HG03342 (cell line): ENCODE results near the gene GHRHR.

Experiments
- ATAC-seq: cut with Tn5 transposase; IDR thresholded peaks from one replicate; pipeline ENCODE4 v1.9.1; 2021; ENCODE audit warnings: mild to moderate bottlenecking, moderate library complexity; ENCODE audit not compliant: unreplicated experiment

GHRHR gene

DNA sequence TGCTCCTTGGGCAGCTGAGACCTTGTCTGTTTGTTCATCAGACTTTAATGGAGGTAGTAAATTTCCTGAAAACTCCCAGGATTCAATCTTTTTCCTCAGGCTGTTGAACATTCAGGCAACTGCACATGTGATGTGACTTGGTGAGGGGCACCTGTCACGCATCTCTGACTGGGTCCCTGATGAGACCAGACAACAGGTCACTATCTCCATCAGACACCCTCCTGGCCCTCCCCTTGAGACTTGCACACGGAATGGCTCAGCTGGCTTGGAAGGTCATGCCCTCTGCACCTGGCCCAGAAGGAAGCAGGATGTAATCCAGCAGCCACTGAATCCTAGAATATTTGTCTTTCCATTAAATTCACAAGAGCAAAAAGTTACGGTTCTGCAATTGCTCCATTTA lies 36.2 kb upstream of the GHRHR start:
- no peak for ATAC-seq

DNA sequence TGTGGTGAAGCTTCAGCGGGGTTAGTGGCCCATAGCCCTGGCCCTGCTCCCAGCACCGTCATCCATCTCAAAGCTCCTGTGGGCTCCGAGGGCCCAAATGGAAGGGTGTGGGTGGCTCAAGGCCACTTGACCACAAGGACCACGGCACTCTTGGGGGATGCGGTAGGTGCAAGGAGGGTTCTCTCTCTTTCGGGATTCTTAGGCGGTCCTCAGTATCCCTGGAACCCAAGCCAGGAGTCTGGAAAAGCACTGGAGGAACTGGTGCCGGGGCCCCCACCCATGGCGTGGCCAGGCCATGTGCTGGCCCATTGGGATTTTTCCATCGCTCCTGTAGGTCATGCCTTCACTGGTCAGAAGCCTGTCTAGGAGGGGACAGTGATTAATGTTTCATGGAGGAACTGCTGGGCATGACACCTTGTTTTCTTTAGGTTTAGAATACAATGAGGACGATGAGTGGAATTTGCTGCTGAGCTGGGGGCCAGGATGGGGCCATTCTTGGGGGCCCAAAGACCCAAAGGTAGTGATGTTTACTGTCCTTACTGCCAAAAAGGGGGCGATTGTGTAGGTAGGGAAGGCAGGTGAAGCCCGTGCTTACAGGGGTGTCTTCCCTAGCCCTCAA lies 35.4 kb upstream of the GHRHR start:
- ATAC-seq, result no peak

DNA sequence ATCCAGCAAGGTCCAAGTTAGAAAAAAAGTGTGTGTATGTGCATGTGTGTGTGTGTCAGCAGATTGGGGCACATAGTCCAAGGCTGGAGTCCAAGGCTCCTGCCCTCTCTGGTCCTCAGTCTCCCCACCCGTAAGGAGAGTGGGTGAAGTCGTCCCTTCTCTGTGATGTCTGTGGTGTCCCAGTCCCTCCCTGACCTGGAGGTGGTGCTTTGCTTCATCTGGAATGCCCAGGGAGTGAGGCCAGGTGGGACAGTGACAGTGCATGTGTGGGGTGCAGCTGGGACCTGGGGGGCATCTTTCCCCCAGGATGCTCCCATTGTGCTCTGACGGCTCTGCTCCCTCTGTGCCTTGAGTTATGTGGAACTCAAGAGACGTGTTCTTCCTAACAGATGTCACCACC lies 34.1 kb upstream of the GHRHR start:
- no peak for ATAC-seq

DNA sequence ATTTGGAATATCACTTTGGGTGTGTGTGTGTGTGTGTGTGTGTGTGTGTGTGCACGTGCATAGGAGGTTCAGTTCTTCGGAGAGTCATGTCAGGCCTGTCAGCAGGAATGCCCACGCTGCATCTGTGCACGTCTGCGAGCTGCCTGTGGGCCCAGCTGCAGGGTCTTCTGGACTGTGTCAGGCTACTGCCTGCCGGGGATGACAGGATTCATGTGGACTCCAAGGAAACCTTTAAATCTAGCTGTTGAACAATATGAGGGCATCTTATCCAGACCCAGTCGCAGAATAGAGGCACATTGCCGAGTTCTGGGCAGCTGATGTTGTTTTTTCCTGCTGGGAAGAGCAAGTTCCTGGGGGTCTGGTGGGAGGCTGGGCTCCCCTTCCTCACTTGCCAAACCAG lies 33.1 kb upstream of the GHRHR start:
- ATAC-seq, result no peak

DNA sequence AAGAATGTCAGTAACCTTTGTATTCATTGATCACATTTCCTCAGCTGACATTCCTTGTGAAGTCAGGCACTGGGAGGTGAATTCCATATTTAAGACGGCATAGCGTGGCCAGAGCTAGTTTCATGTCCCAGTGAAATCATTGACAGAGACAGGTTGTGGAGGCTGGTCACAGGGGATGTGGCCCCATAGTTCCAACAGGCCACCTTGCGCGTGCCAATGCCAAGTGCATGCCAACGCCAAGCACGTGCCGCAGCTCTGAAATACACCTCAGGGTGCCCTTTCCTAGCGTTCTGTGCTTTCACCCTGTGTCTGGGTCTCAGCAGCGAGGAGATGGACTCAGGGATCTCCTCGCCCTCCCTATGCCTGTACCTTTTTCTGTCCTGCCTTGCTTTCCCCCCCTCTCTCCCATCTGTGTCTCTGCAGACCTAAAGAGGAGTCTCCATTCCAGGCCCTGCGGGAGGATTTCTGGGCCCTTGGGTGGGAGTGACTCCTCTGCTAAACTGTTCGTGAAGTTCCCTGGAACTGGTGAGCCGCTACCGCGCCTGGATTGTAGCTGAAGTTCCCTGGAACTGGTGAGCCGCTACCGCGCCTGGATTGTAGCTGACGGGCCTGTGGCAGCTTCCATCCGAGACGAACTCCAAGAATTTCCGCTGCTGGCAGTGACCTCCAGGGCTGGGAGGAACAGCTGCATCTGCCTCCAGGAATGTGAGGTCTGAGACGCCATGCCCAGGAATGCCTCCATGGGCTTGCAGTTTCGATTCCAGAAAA lies 32.4 kb upstream of the GHRHR start:
- no peak for ATAC-seq

- no peak for ATAC-seq
Measured at GRCh38 chr7:30931929-30932540, 31.7 kb upstream of the GHRHR start.

GRCh38 chr7:30932562-30932961 lies 31.2 kb upstream of the GHRHR start:
- no peak for ATAC-seq

GRCh38 chr7:30933124-30933974 lies 30.4 kb upstream of the GHRHR start:
- no peak for ATAC-seq

- ATAC-seq, result no peak
Measured at GRCh38 chr7:30934225-30934624, 29.5 kb upstream of the GHRHR start.

GRCh38 chr7:30934732-30935568 lies 28.8 kb upstream of the GHRHR start:
- ATAC-seq, result no peak

DNA sequence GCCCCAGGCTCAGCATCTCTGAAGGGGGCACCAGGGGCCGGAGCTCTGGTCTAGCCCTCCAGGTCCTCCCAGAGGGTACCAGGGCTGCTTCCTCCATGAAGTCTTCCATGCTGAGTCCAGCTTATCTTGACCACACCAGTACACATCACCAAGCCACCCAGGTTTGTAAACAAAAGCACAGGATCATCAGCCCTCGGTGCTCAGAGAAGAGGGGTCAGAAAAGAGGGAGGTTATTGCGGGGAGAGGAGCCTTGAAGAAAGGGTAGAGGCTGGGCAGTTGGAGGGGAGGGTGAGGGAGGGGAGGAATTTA lies 28.2 kb upstream of the GHRHR start:
- no peak for ATAC-seq

DNA sequence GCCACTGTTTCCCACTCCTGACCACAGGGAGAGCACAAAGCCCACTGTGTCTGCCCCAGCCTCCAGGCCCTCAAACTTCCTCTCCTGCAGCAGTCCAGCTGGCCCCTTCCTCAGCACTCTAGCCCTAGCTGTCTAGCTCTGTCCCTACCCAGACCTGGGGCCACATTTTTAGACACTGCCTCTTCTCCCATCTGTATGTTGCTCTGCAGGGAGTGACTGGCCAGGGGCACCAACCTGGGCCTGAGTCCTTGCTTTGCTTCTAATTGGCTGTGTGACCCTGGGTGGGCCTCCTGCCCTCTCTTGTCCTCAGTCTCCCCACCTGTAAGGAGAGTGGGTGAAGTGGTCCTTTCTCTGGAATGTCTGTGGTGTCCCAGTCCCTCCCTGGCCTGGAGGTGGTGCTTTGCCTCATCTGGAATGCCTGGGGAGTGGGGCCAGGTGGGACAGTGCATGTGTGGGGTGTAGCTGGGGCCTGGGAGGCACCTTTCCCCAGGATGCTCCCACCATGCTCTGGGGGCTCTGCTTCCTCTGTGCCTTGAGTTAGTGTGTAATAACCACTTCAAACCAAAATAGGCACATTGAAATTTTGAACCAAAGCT lies 27.0 kb upstream of the GHRHR start:
- ATAC-seq, result no peak

DNA sequence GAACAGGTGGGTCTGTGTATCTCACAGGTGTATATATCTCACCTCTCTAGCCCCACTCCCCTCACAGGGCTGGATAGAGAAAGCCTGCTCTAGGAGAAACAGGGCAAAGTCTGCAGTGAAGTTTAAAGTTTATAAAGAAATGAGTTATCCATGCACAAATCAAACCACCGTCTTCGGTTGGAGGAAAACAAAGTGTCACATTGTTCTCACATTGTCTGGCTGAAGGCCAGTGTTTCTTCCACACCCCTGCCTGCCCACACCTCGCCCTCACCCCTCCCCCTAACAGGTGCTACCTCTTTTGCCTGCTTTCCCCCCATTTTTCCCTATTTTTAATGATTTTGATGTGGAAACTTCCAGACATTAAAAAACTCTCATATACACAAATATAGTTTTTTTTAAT lies 26.3 kb upstream of the GHRHR start:
- no peak for ATAC-seq

DNA sequence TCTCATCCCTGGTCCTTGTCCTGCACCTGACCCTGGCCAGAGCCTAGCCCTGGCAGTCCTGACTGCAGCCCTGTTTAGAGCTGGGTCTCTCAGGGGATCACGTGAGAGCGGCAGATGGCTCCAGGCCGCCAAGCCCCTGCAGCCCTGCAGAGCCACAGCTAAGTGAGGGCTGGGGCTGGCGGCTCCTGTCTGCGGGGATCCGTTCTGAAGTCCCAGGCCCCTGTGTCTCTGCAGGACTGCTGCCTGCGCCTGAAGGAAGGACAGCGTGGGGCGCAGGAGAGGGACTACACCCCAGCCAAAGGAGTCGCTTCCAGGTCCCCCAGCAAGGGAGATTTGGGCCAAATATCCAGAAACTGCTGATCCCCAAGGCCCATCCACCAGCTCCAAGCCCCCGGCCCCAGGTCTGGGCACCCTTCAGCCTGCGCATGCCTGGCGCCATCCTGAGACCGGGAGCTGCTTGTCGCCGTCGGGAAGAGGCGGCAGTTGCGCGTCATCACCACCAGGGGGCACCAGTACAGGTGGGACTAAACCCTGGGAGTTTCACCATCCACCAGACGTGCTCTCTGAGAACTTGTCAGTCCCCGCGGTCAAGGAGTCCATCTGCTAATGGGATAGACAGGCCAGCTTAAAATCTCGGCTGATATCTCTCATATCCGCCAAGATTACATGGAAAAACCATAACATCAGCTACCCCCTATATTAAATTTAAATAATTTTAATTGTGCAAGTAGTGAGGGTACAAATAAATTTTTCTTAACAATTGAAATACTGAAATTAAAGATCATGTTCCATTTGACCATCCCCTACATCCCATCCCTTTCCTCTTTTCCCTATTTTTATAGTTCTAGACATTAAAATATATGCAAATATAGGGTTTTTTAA lies 25.1 kb upstream of the GHRHR start:
- peak; percentile 76 for ATAC-seq

- ATAC-seq, result no peak
Measured at GRCh38 chr7:30941582-30942323, 22.0 kb upstream of the GHRHR start.

DNA sequence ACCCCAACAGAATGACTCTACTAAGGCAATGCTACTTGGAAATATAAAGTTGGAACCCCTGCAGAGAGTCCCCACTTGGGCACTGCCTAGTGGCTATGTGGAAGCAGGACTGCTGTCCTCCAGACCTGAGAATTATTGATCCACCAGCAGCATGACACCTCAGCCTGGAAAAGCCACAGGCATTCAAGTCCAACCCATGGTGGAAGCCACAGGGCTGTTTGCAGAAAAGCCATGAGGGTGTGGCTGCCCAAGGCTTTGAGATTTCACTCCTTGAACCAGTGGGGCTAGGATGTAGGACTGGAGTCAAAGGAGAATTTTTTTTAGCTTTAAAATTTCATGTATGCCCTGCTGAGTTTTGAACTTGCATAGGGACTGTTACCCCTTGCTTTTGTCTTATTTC lies 13.6 kb upstream of the GHRHR start:
- ATAC-seq, result no peak

GRCh38 chr7:30954914-30955313 lies 8.8 kb upstream of the GHRHR start:
- no peak for ATAC-seq

GRCh38 chr7:30956704-30957103 lies 7.0 kb upstream of the GHRHR start:
- ATAC-seq, result no peak

DNA sequence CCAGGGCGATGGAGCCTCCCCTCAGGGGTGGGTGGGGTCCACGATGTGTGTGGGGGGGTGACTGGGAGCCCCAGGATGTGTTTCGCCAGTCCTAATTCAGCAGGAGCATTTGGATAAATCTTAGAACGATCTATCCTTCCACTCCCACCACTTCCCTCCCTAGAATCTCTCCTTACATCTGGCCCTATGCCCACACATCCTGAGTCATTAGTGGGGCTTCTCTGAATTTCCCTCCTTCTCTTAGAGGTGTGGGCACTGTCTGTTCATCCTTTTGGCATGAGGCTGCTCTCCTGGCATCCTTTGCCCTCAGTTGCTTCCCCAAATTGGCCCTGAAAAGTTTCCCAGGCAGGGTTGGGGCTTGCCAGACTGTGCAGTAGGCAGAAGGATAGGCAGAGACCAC lies 1.6 kb downstream of the GHRHR start:
- ATAC-seq, result no peak
